Keratinocyte (primary cell): ENCODE measurements around the gene MKRN2.

Source experiments
- CTCF ChIP-seq, 3 experiments: IDR thresholded peaks in 1 of 3; conservative IDR thresholded peaks in 1 of 3; optimal IDR thresholded peaks in 1 of 3; 2 replicates in 2 of 3; 3 replicates in 1 of 3; pipeline versions ENCODE3 to v1.5.1; 2011; ENCODE audit warnings: low read length in 3 of 3, mild to moderate bottlenecking in 3 of 3, moderate library complexity in 2 of 3, control low read depth in 1 of 3, inconsistent platforms in 1 of 3; ENCODE audit not compliant: insufficient read depth in 2 of 3; ENCODE audit errors: extremely low read depth in 1 of 3
- EZH2 ChIP-seq: IDR thresholded peaks from one replicate; pipeline ENCODE4 v1.6.1; 2012; ENCODE audit warnings: inconsistent platforms, mild to moderate bottlenecking, low read length, moderate library complexity

- TF ChIP-seq CTCF (optimal IDR thresholded peaks at IDR 0.05 in 1 of 3, IDR thresholded peaks at IDR 0.05 in 1 of 3, conservative IDR thresholded peaks at IDR 0.05 in 1 of 3; ENCODE audit: extremely low read depth in 1 of 3, insufficient read depth in 2 of 3, low read length in 3 of 3) (no peak), EZH2 (no peak)
These were observed 65.4 kb downstream of the MKRN2 start for GRCh38 chr3:12622335-12622734.
